CD4-positive, alpha-beta T cell treated with Interleukin-10 for 1 hour (primary cell): ENCODE results near the gene SKAP1.

Experiments used
- DNase-seq: peaks from one replicate; pipeline ENCODE4 v3.0.0-alpha.2; 2020

The SKAP1 gene

DNA sequence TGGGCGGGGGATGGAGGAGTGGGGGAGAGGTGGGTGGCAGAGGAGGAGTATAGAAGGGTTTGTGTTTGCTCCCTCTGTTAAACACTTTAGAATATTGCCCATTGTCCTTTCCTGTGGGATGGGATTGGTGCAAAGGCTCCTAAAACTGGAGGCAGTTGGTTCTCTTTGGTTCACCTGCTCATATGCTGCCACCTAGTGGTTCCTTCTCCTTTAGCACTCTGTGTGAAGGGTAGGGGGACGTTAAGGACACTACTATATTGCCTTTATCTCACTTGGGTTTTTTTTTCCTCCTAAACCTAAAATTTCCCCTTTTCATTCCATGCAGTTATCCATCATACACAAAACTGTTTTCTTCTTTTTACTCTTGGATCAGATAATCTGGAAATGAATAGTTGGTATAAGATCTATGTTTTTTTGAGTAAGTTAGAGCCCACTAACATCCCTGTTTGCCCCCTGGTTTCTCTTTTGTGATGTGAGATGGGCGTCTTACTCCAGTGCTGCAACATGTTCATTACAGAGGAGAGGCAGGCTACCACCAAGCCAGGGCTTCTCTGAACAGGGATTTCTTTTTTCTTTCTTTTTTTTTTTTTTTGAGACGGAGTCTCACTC lies 298.7 kb downstream of the SKAP1 start:
- DNase-seq, result peak; percentile 70

DNA sequence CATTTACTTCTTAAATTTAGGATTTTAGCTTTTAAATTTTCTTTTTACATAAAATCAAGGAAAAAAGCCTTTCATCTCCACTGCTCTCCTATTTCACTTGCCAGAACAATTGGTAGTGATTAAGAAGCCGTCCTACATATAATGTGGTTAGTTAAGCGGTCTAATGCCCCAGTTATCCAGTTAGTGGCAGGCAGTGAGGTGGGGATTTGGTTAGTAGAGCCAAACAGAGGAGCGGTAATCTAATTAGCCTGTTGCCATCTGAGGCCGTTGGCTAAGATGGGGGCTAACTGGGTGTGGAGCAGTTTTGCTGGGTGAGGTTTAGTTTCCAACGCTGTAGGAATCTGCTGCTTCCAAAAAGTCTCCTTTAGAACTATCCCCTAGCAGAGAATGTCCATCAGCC lies 300.0 kb downstream of the SKAP1 start:
- no peak for DNase-seq

DNA sequence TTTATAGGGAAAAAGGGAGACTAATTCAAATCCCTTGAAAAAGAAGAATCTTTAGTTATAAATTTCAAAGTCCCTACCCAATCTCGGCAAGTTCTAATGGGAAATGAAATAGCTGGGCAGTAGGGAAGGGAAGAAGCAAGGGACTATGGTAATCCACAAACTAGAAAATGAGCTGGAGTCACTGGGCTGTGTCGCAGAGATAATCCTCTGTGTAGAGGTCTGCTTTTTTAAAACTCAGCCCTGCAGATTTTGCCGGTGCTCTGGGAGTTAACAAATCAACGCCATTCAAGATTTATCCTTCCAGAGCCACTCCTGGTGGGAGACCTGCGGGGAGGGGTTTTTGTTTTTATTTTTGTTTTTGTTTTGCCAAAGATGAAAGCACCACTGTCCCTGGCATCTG lies 301.6 kb downstream of the SKAP1 start:
- DNase-seq, result no peak

DNA sequence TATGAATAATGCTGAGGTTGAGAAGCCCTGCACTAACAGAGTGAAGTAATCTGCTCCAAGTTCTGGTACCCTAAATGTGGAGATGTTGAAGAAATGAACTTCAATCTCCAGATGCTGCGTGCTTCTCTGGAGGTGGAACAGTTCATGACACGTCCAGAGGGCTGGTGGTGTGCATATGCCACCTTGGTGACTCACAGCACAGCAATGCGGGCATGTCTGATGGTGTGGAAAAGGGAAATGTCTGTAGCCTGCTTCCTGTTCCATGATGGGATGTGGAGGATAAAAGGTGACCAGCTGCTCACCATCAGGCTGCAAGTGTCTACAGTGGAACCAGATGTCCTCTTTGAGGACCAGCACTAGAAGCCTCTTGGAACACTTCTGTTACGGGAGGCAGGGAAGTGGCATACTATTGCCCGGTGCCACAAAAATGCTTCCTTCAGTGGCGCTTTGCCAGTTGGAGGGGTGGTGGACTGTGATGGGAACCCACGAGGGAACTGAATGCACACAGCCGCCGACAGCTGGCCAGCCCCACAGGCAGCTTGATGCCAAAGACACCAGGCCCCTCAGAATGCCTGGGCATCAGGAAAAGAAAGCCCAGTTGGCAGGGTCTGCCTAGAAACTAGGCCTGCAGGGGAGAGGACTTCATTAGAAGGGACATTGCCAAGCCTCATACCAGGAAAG lies 302.5 kb downstream of the SKAP1 start:
- no peak for DNase-seq

DNA sequence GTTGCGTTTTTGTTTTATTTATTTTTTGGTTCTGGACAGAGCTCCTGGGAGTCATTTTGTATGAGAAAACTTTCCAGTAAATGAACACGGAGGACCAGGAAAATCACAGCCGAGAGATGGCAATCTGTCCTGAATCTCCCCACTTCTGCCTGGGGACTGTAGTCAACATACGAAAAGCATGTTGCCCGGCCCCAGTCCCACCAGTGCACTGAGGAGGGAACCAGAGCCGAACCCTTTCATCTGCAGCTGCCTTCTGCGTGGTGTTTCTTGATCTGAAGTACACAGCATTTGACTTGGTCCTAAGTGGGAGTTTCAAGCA lies 303.5 kb downstream of the SKAP1 start:
- DNase-seq, result no peak

DNA sequence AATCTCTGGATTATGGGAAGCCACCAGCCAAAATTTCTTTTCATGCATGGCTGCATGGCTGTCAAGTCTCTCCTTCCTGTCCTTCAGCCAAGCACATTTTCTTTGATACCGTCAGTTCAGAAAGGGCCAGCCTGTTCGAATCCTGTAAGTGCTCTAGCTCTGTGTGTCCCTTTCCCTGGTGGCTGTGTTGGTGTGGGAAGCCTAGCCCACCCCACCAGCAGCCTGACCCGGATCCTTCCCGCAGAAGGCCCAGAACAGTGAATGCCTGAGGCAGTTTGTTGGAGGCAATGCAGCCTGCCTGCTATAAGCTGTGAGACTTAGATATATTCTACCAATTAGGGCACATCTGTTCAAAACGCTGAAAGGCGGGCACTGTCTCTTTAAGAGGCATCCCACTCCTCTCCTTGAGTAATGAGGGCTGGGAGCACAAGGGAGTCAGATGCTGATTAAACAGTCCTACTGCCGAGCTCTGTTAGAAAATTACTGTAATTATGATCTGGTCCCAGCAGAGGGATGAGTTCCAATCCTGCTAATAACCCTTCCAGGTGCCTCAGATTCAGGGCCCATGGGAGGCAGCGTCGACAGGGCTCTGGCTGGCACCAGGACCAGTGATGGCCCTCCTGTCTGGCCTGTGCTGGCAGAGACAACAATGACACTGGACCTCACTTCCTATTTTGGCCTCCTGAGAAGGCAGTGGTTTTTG lies 304.0 kb downstream of the SKAP1 start:
- DNase-seq, result no peak

DNA sequence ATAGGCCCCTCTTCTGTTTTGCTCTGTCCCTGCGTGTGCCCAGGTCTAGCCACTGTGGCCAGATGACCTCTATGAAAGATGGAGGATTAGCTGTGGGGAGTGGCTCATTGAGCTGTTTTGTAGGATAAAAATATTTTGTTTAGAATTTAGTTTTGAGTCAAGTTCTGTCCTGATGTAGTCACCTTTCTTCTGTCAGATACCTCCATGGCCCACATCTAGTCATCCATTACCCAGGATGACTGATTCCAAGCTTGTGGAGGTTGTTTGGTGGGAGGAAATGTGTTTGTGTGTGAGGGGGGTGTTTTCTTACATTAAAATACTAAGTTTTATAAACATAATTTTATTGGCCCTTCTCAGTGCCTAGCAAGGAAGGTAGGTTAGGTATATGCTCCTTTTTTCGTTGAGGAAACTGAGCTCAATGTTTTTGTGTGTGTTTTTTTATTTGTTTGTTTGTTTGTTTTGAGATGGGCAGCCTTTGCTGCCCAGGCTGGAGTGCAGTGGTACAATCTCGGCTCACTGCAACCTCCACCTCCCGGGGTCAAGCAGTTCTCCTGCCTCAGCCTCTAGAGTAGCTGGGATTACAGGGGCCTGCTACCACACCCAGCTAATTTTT lies 306.1 kb downstream of the SKAP1 start:
- no peak for DNase-seq

DNA sequence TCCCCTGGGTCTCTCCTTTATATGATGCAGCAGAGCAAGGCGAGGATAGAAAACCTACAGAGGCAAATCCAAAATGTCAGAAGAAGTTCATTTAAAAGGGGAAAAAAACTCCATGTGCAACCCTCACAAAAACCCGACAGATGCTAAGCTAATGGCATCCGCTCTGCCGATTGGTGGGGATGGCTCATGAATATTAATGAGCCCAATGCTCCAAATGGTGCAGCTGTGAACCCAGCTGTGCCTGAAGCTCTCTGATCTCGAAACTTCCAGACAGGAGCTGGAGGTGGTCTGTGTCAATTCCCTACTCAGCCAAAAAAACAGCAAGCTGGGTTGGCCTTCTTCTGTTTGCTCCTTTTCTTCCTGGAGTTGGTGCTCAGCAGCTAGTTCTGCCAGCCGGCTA lies 306.9 kb downstream of the SKAP1 start:
- DNase-seq, result no peak

DNA sequence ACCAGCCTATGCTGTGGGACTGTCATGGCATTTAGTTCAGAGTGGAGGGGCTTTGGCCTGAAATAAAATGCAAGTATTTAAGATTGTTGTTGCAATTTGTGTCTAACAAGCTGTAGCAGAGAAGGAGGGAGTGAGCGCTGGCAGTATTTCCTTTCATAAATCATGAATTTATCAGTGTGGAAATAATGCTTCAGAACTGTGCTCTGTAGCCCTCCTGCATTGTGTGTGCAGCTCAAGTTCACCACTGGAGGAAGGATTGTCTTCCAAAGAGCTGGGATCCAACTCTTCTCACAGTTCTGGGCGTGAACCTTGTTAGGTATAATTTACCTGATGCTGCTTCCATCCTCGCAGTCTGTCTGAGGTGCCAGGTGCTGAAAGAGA lies 307.4 kb downstream of the SKAP1 start:
- no peak for DNase-seq

DNA sequence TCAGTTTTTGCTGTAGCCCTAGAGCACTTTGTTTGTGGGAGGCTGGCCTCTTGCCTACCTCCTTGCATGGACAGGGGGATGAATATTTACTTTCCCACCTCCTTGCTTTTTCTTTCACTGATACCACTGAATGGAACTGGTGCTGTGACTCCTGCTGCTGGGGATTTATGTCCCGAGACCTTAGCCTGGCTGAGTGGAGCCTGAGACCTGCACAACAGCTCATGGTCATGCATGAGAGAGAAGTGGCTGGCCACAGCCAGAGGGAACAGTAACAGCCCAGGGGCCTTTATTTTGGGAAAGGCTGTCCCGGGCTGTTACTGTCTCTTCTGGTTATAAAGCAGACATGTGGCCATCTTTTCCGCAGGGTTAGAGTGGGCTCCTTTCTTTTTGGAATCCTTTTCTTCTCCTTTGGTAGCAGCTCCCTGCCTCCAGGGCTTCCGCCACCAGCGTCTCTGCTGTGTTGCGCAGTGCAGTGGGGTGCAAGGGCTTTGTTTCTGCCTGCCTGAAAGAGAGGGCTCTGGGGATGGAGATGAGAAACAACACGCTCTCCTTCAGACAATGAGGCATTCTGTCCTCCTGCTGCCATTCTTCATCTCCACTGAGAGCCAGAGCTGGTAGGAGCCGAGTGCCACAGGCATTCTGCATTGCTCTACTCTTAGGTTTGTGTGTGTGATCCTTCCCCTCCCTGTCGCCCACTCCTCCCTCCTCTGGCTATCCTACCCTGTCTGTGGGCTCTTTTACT lies 307.9 kb downstream of the SKAP1 start:
- DNase-seq, result no peak

DNA sequence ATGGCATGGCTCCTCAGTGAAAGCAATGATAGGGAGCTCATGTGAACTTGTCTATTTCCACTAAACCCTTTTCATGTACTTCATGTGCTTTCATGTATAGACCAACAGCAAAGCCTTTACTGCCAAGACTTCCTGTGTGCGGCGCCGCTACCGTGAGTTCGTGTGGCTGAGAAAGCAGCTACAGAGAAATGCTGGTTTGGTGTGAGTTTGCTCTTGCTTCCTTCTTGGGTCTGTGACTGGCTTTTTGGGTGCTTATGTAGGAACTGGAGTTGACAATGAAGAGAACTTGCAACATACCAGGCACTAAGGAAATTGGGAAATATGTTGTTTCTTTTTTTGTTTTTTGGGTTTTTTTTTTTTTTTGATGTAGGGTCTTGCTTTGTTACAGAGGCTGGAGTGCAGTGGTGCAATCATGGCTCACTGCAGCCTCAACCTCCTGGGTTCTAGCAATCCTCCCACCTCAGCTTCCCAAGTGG lies 316.8 kb downstream of the SKAP1 start:
- DNase-seq, result peak; percentile 60

DNA sequence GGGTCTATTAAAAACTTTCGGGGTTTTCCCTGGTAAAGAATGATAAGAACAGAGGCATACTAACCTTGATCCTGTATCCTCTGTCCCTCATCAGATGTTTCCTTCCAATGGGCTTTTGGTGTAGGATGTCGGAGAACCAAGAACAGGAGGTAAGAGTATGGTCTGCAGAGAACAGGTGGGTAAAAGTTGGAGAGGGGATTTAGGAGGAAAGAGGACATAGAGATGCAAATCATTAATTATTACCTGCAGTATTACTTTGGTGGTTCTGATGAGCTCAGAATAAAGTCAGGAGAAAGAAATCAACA lies 318.1 kb downstream of the SKAP1 start:
- no peak for DNase-seq

DNA sequence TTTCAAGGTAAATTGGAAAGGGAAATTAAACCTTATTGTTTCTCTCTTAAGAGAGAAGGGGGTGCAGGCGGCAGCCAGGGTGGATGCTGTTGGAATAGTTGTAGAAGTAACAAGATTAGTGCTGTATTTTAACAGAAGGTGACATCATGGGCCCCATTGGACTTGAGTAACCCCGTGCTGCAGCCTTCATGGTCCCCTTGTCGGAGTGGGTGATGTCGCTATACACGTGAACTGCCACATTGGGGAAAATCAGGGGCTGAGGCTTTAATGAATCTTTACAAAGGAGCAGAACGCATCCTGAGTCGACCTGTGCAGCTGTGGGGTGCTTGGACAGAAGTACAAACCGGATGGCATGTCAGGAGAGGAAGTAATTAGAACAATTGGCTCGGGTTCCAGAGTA lies 319.3 kb downstream of the SKAP1 start:
- no peak for DNase-seq

DNA sequence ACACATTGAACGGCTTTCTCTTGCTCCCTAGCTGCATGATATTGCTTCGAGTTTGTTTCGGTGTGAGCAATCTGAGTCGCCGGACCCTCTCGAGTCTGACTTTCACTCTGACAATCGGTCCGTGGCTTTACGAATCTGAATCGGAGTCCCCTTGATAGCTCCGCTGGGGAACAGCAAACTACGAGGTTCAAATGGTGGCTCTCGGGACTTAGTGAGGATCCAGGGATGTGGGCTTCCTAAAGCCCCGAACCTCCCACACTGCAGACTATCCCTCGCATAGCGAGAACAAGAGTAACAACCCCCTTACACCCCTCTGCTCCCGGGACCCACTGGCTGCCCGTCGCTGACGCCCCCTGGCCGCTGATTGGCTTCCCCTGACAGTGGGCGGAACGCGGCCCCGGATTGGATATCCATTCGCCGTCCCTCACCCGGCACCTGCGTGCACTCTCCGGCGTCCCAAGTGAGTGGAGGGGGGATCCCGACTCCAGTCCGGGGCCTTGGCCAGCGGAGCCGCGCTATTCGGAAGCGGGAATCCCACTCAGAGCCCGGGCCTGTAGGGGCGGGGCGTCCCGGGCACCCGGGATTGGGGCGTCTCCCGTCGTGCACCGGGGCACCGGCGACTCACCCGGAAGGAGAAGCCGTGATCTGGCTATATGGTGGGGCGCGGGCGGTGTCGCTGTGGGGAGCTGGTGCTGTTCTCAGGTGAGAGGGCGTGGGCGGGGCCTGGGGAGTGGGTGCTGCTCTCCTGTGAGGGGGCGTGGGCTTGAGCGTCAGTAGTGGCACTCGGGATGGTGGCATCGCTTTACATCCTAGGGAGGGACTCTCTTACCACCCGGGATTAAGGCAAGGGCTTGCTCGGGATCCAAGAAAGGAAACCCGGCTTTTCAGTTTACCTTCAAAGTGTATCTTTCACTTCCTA lies 322.6 kb downstream of the SKAP1 start, which contains the start of gene SNX11:
Gene SNX11 (plus strand): TSS at position 630 of the 919 bp plus-strand sequence. CDS start 4,278 bp downstream, outside the sequence.
- peak; percentile 94 for DNase-seq

DNA sequence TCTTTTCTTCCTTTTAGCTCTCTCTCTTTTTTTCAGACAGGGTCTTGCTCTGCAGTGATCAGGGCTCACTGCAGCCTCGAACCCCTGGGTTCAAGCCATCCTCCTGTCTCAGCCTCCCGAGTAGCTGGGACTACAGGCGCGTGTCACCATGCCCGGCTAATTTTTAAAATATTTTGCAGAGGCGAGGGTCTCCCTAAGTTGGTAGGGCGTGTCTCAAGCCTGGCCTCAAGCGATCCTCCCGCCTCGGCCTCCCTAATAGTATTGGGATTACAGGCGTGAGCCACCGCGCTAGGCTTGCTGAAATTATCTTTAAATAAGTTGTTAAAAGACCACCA lies 323.2 kb downstream of the SKAP1 start:
- DNase-seq, result no peak

DNA sequence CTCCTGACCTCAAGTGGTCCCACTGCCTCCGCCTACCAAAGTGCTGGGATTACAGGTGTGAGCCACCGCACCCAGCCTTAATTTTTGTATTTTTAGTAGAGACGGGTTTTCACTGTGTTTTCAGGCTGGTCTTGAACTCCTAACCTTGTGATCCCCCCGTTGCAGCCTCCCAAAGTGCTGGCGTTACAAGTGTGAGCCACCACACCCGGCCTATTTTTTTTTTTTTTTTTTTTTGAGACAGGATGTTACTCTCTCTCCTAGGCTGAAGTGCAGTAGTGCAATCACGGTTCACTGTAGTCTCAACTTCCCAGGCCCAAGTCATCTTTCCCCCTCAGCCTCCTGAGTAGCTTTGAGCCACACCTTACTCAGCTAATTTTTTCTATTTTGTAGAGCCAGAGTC lies 325.6 kb downstream of the SKAP1 start:
- DNase-seq, result no peak

DNA sequence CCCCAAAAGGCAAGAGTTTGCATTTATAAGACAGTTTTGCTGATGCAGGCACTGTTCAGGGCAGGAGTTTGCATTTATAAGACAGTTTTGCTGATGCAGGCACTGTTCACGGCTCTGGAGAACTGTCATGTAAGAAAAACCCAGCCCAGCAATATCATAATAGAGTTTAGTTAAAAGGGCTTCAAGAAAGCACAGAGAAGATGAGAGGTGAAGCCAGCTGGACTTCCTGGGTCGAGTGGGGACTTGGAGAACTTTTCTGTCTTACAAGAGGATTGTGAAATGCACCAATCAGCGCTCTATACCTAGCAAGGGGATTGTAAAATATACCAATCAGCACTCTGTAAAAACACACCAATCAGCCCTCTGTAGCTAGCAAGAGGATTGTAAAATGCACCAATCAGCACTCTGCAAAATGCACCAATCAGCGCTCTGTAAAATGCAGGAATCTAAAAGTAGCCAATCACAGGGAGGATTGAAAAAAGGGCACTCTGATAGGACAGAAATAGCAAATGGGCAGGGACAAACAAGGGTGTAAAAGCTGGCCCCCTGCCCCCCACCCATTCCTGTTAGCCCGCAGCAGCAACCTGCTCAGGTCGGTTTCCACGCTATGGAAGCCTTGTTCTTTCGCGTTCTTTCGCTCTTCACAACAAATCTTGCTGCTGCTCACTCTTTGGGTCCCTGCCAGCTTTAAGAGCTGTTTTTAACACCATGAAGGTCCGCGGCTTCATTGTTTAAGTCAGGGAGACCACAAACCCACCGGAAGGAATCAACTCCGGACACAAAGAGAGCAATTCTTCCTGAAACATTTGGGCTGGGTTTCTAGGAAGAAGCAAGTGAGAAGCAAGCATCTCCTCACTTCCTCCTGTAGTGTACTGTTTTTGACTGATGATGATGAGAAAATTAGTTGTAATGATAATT lies 327.0 kb downstream of the SKAP1 start:
- peak; percentile 66 for DNase-seq

DNA sequence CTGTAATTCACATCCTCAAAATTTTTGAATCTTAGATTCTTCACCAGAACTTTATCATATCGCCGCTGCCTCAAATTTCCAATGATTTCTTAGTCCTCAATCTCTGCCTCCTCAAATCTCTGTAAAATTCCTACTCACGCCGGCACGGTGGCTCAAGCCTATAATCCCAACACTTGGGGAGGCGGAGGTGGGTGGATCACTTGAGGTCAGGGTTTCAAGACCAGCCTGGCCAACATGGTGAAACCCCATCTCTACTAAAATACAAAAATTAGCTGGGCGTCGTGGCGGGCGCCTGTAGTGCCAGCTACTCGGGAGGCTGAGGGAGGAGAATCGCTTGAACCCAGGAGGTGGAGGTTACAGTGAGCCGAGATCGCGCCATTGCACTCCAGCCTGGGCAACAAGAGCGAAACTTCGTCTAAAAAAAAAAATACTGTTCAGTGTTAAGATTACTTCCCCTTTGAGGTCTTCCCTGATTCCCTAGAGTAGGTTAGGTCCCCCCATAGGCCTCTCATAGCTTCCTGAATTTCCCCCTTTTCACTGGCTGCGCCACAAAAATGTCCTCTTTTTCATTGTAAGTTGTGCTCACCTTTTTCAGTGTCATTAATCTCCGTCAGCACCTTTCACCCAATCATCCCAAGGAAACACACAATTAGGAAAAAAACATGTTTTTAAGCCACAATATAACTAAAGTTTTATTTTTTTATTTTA lies 327.8 kb downstream of the SKAP1 start:
- no peak for DNase-seq

DNA sequence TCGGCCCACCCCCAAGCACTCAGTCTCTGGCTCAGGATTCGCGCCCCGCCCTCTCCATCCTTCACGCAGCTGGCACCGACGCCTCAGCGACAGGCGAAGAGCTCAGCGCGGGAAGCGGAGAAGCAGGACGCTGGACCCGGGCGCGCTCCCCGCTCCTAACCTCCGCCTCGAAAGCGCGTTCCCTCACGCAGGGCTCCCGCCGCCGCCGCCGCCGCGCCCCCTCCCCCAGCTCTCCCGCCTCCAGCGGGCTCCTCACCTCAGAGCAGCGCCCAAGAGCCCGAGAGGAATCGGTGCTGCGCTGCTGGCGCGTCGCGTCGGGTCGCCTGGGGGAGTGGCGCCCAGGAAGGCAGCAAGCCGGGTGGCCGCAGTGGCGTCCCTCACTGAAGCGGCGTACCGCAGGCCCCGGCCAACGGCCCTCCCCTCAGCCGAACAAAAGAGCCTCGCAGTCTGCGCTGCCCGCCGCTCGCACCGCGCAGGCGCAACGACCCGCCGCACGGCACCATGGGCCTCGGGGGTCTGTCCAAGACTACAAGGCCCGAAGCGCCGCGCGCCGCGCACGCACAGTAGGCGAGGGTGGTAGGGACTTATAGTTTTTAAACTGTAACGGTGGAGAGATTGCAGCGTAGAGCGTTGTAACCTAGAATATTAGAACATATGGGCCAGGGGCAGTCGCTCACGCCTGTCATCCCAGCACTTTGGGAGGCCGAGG lies 328.8 kb downstream of the SKAP1 start, which contains the start of gene CBX1:
Gene CBX1 (minus strand): TSS at position 467 of the 709 bp plus-strand sequence. CDS start 24,474 bp downstream, outside the sequence.
- DNase-seq, result peak; percentile 95

DNA sequence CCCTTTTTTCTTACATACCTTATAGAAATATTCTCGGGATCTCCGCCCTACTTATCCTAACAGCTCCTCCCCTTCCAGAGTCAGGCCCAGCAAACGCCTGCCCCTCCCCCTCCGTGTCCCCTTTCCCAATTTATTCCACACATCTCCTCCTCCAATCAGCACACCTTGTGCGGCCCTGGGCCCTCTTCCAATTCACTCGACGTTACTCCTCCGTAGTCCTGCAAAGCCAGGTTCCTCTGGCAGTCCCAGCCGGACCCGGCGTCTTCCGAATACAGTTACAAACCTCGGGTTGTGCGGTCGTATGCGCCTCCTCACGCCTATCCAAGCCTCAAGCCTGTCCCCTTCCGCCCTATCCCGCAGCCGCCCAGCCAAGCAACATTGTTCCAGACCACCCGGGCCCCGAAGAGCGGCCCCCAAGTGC lies 329.4 kb downstream of the SKAP1 start:
- DNase-seq, result no peak
